HG02678 (cell line): Measurements from ENCODE around the gene SEZ6L2.
A peak's percentile ranks its signal among the peaks of the same experiment; 100 is the strongest.
"Not testable (repeated sequence)": the region's sequence is repeated elsewhere in the genome, so short reads cannot be mapped to it uniquely, and the experiment has no call there.

ENCODE experiments used
- ATAC-seq: cut with Tn5 transposase; IDR thresholded peaks from one replicate; pipeline ENCODE4 v1.9.1; 2021; ENCODE audit warnings: mild to moderate bottlenecking, moderate library complexity; ENCODE audit not compliant: unreplicated experiment

SEZ6L2 gene

GRCh38 chr16:29891525-29892457, 7.6 kb downstream of the SEZ6L2 start:
- ATAC-seq, result no peak

DNA sequence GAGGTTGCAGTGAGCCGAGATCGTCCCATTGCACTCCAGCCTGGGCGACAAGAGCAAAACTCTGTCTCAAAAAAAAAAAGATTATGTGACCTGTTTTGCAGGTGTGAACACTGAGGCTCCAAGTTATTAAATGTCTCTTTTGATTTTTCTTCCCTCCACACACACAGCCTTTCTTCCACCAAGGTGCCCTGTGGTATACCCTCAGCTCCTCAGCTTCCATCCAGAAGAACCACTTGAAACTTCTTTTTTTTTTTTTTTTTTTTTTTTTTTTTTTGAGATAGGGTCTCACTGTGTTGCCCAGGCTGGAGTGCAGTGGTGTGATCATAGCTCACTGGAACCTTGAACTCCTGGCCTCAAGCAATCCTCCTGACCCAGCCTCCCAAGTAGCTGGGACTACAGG, 10.0 kb downstream of the SEZ6L2 start:
- not testable (repeated sequence) for ATAC-seq

DNA sequence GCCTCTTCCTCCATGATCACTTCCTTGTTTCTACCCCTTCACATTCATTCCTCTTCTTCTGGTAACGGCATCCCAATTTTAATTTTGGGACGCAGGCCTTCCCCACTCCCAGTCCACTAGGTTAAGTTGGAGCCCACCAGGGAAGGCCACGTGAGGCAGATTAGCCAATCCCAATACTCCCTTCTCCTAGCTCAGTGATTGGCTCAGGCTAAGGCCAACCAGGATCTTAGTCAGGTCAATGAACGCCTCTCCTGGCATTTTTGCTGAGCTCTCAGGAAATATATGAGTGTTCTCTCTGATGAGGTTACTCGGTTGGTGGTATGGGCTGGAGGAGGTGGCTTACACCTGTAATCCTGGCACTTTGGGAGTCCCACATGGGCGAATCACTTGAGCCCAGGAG, 15.4 kb downstream of the SEZ6L2 start:
- ATAC-seq, result no peak

DNA sequence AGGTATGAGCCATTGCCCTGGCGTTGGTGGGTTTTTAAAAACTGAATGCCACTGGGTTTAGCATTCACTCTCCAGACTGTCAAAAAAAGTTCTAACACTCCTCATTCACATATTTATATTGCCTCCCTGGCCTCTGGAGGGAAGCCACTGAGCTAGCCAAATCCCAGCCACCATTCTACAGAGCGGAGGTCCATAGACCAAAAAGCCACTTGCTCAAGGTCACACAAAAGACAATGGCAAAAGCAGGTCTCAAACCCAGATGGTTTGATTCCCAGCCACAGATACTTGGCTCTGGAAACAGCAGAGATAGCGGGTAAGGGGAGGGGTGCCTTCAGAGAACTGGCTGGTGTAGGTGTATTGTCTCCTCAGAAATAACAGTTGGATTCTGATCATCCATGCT, 18.3 kb downstream of the SEZ6L2 start:
- no peak for ATAC-seq

- ATAC-seq, result no peak
Observed at GRCh38 chr16:29878172-29878571, 21.2 kb downstream of the SEZ6L2 start.

DNA sequence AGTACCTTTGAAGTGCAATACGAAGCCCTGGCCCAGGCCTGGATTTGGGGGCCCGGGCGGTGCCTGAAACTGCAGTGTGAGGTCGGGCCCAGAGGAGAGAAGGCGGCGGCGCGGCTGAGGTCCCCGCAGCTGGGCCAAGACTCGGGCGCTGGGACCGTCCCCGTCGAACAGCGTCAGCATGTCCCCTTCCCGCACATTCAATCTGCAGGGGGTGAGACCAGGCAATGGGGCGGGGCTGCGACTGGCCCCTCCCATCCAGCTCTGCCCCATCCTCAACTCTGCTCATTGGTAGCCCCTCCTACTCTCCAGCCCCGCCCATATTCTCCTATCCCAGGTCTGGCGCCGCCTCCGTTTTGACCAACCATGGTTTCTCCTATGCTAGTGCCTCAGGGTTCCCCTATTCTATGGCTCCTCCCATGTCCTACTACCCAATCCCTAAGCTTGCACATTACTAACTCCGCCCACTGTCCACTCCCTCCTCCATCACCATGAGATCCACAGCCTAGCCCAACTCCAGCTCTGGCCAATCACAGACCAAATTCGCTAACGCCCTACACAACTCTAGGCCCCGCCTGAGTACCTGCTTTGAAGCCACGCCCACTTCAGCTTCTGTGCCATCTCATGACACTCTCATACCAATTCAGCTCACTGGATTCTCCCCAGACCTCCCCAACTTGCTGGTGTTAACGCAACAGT, 21.9 kb downstream of the SEZ6L2 start:
- no peak for ATAC-seq

- ATAC-seq, result no peak
Observed at GRCh38 chr16:29876594-29877249, 22.6 kb downstream of the SEZ6L2 start.

DNA sequence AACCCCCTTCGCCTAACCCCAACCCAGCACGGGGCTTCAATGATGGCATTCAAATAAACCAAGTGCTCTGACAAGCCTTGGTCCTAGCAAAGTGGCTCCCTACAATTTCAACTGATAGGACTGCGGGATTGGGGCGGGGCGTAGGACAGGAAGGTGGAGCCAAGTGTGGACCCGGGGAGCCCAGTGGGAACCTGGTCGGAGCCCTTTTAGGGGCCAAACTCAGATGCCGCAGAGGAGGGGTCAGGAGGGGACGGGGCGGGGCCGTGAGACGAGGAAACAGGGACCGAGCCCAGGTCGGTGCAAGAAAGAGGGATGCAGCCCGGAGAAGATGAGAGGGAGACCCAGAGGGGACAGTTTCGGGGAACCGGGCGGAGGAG, 23.1 kb downstream of the SEZ6L2 start:
- no peak for ATAC-seq

GRCh38 chr16:29875206-29875605, 24.1 kb downstream of the SEZ6L2 start:
- ATAC-seq, result no peak

- ATAC-seq, result no peak
Observed at GRCh38 chr16:29873319-29873718, 26.0 kb downstream of the SEZ6L2 start.

- ATAC-seq, result no peak
Observed at GRCh38 chr16:29871822-29872546, 27.4 kb downstream of the SEZ6L2 start.

- not testable (repeated sequence) for ATAC-seq
Observed at GRCh38 chr16:29869067-29869466, 30.3 kb downstream of the SEZ6L2 start.

- ATAC-seq, result no peak
Observed at GRCh38 chr16:29868396-29869009, 30.8 kb downstream of the SEZ6L2 start.

DNA sequence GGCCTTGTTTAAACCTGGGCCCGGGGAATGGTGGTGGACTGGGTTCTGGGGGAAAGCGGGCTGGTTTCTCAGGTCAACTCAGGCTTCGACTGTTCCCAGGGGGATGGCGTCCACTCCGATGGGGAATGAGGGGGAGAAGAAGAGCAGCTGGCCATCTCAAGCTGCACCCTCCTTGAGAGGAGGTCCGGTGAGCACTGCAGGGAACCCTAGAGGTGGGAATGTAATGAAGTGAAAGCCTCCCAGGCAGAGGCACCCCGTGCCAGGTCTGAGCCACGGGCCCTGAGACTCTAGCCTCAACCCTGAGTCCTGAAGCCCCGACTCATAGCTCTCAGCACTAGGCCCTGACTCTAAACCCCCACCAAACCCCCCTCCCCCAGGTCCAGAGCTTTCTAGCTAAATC, 35.1 kb downstream of the SEZ6L2 start:
- no peak for ATAC-seq

GRCh38 chr16:29863669-29863984, 35.7 kb downstream of the SEZ6L2 start:
- ATAC-seq, result no peak

- ATAC-seq, result peak; percentile 95
Observed at GRCh38 chr16:29862884-29863668, 36.3 kb downstream of the SEZ6L2 start, which contains the start of gene CDIPT. Gene CDIPT, minus strand, starts transcription at chr16:29863226. Its CDS starts 369 bp downstream, at chr16:29862857.

GRCh38 chr16:29862383-29862883, 36.9 kb downstream of the SEZ6L2 start:
- ATAC-seq, result peak; percentile 2

GRCh38 chr16:29860218-29860617, 39.1 kb downstream of the SEZ6L2 start:
- no peak for ATAC-seq

DNA sequence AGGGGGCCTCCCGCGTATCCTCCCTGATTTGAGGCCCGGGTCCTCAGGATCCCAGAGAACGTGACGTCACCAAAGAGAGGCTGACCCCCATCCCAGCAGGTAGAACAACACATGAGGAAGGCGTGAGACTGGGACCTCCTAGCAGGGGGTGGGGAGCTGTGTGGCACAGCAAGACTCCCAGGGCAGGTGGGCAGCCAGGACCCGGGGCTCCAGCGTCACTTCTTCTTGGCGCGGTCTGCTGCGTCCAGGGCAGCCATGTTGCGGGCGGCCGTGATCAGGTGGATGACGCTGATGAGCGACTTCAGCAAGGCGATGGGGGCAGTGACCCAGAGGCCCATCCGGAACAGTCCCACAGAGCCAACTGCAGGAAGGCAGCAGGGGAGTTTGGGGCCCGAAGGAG, 40.4 kb downstream of the SEZ6L2 start:
- ATAC-seq, result no peak
